Kidney (tissue), 14 donors: ENCODE measurements around the gene RNF10. TPM values are rescaled to one million over a fixed set of nuclear protein-coding genes. Genes with fewer than 3 reads are reported as not detected.

Source experiments
- DNase-seq, 5 donors: peaks; one replicate each; pipeline ENCODE4 v3.0.0-alpha.2; 2013 to 2020
- FAIRE-seq: peaks from 2 replicates; lab custom pipeline; 2012; peaks lifted over from hg19 to GRCh38; lab: Jason Lieb, UNC
- H3K27ac ChIP-seq, 2 donors: one replicate each; pipeline ENCODE4 v1.7.0; 2013; ENCODE audit warnings: low read depth in 2 of 2, low read length in 2 of 2, inconsistent platforms in 1 of 2
- H3K27me3 ChIP-seq: one replicate; pipeline ENCODE4 v1.7.1; 2013; ENCODE audit warnings: low read length, inconsistent platforms; ENCODE audit not compliant: control insufficient read depth, insufficient read depth
- H3K36me3 ChIP-seq, 3 donors: one replicate each; pipeline versions ENCODE4 v1.7.0 to v1.7.1; 2013; ENCODE audit warnings: low read length in 3 of 3, control low read depth in 1 of 3, inconsistent platforms in 1 of 3; ENCODE audit not compliant: insufficient read depth in 3 of 3, control insufficient read depth in 2 of 3
- H3K4me1 ChIP-seq, 3 donors: one replicate each; pipeline versions ENCODE4 v1.7.0 to v1.7.1; 2013; ENCODE audit warnings: low read length in 3 of 3, inconsistent platforms in 1 of 3, low read depth in 1 of 3; ENCODE audit not compliant: control insufficient read depth in 2 of 3, insufficient read depth in 2 of 3
- H3K4me3 ChIP-seq, 3 donors: one replicate each; pipeline versions ENCODE4 v1.7.0 to v1.8.1; 2013; ENCODE audit warnings: low read length in 3 of 3, control low read depth in 1 of 3, inconsistent platforms in 1 of 3
- H3K9ac ChIP-seq, 3 donors: one replicate each; pipeline versions ENCODE4 v1.7.0 to v1.7.1; 2013; ENCODE audit warnings: low read length in 3 of 3, control low read depth in 1 of 3, inconsistent platforms in 1 of 3
- H3K9me3 ChIP-seq, 3 donors: one replicate each; pipeline versions ENCODE4 v1.7.0 to v1.7.1; 2013; ENCODE audit warnings: low read length in 3 of 3, control low read depth in 1 of 3, inconsistent platforms in 1 of 3; ENCODE audit not compliant: control insufficient read depth in 2 of 3, insufficient read depth in 1 of 3
- intact Hi-C: fragments of 100-400 bp; cut with DNase I; formaldehyde crosslinking; loops from one replicate; pipeline ENCODE4 v1.11.1; 2022
- polyA plus RNA-seq: library from polyadenylated mRNA; stranded (reverse); fragments of 350-450 nt; fragmentation: Illumina TruSeq; extraction: RNeasy Lipid Tissue Mini Kit (QIAGEN cat#74804); gene quantifications from one replicate; pipeline ENCODE4 v1.2.3, GENCODE V29; 2014; ENCODE audit warnings: low read depth, low replicate concordance; ENCODE audit not compliant: insufficient read depth
- total RNA-seq: library from RNA; stranded (reverse); fragmentation: NEBNext Ultra II Directional; extraction: Animal tissue kit (Norgen Biotek cat#: 25700); gene quantifications from one replicate; pipeline ENCODE4 v1.2.1, GENCODE V29; 2021
- TF ChIP-seq, protein P1 (sequence below): IDR thresholded peaks from 3 replicates; pipeline ENCODE4 v1.5.1; 2012; ENCODE audit warnings: mild to moderate bottlenecking, moderate library complexity, borderline replicate concordance; ENCODE audit not compliant: insufficient read depth; ENCODE audit errors: extremely low read depth
- donor health status: control.
- donor health status: control.
- donor health status: control.
- donor health status: control.
- donor health status: control.
- donor health status: DM: yes; HTN: yes; CAD: no.
- donor health status: Normal renal cell carcinoma (clear cell type).

RNF10 gene
- total and polyA plus RNA-seq, 2 donors from 2014 or later: 220 to 229 TPM

DNA sequence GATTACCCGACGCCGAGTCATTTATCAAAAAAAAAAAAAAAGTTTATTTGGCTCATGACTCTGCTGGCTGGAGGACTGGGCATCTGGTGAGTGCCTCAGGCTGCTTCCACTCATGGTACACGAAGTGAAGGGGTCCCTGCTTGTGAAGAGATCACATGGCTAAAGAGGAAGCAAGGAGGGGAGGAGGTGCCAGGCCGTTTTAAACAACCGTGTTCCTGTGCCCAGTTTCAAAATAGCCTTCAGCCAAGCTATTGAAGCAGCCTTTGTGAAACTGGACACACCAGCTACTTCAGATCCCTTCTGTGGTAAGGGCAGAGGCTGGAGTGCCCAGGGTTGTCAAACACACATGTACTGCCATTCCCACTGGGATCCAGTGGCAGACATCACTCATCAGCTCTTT lies 39.4 kb downstream of the RNF10 start:
- Histone ChIP-seq H3K4me1 (no peaks in the 10 kb centered on the region), H3K9ac (no peak overlapping the region), H3K36me3 (peaks cover 18 to 76% (median 58%) of the 10 kb centered on the region in 3 donors), H3K4me3 (no peak overlapping the region), H3K9me3 (no peaks in the 10 kb centered on the region), H3K27ac (no peak overlapping the region), H3K27me3 (no peaks in the 10 kb centered on the region)
- DNase-seq (no peak), FAIRE-seq (no peak)
- TF ChIP-seq, protein P1, sequence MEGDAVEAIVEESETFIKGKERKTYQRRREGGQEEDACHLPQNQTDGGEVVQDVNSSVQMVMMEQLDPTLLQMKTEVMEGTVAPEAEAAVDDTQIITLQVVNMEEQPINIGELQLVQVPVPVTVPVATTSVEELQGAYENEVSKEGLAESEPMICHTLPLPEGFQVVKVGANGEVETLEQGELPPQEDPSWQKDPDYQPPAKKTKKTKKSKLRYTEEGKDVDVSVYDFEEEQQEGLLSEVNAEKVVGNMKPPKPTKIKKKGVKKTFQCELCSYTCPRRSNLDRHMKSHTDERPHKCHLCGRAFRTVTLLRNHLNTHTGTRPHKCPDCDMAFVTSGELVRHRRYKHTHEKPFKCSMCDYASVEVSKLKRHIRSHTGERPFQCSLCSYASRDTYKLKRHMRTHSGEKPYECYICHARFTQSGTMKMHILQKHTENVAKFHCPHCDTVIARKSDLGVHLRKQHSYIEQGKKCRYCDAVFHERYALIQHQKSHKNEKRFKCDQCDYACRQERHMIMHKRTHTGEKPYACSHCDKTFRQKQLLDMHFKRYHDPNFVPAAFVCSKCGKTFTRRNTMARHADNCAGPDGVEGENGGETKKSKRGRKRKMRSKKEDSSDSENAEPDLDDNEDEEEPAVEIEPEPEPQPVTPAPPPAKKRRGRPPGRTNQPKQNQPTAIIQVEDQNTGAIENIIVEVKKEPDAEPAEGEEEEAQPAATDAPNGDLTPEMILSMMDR: no peak
- intact Hi-C loops: no loop called here

DNA sequence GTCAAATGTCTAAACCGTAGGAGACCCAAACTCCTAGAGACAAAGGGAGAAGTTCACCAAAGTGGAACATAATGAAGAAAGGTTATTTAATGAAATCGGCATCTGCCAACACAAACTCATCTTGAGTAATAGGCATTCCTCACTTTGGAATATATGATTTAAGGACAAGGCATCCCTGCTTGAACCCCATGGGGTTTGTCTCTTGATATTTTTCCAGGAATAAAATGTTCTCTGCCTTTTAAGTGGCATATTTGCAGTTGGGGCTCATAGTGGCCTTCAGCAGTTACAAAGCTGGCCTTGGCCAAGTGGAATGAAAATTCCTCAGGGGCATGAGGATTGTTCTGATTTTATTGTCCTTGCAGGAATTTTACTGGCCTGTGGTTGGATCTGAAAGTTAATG lies 40.0 kb downstream of the RNF10 start:
- TF ChIP-seq, protein P1: no peak
- Histone ChIP-seq H3K4me3 (no peak overlapping the region), H3K4me1 (no peaks in the 10 kb centered on the region), H3K9ac (no peak overlapping the region), H3K27me3 (no peaks in the 10 kb centered on the region), H3K9me3 (no peaks in the 10 kb centered on the region), H3K36me3 (peaks cover 18 to 77% (median 58%) of the 10 kb centered on the region in 3 donors), H3K27ac (no peak overlapping the region)
- FAIRE-seq (no peak), DNase-seq (no peak)
- intact Hi-C loops: no loop called here

DNA sequence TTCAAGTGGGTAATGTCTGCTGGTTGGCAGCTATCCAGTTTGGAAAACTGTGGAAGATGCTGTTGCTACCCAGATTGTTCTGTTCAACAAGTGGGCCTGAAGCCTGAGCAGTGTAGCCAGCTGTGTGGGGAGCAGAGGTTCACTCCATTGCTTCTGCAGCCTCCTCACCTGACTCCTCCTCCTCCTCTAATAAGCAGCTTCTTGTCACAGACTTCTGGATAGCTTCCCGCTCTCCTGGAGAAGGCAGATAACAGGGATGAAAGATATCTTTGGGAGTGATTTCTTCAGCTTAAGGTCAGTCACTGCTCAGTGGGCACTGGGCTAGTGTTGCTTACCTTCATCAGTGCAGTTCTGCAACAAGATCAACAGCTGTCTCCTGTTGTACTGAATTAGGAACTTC lies 45.0 kb downstream of the RNF10 start:
- no peak overlapping the region for H3K4me3 ChIP-seq
- peaks cover 0 to 11% (median 2%) of the 10 kb centered on the region in 3 donors for H3K4me1 ChIP-seq
- no peaks in the 10 kb centered on the region for H3K9me3 ChIP-seq
- H3K27me3 ChIP-seq: peaks cover 3% of the 10 kb centered on the region
- intact Hi-C loops: no loop called here
- no peak for FAIRE-seq
- H3K9ac ChIP-seq: no peak overlapping the region
- no peak overlapping the region for H3K27ac ChIP-seq
- H3K36me3 ChIP-seq: peaks cover 11 to 52% (median 35%) of the 10 kb centered on the region in 3 donors
- TF ChIP-seq, protein P1: no peak
- no peak for DNase-seq
